AG04450 (cell line): ENCODE results near the gene MAML3. TPM values are rescaled to one million over a fixed set of nuclear protein-coding genes. Genes with fewer than 3 reads are reported as not detected.

Source experiments
- CTCF ChIA-PET: fragments of 300-600, 350-600 bp; formaldehyde crosslinking; extraction: SDS; loops from one replicate; lab custom pipeline; 2022; ENCODE audit warnings: antibody characterized with exemption, inconsistent platforms; lab: Charles Lee
- POLR2A ChIA-PET: fragments of 350-600 bp; formaldehyde crosslinking; extraction: SDS; loops from one replicate; lab custom pipeline; 2021; ENCODE audit warnings: antibody characterized with exemption, inconsistent platforms; lab: Yijun Ruan, JAX
- DNase-seq: peaks from one replicate; pipeline ENCODE4 v3.0.0-alpha.2; 2011; ENCODE audit warnings: low read depth, low spot score
- H3K27ac ChIP-seq: one replicate; pipeline ENCODE4 v1.5.1; 2012; ENCODE audit warnings: low read depth, low read length, control low read depth
- H3K27me3 ChIP-seq: one replicate; pipeline ENCODE4 v1.6.0; 2012; ENCODE audit warnings: low read length; ENCODE audit not compliant: control insufficient read depth, insufficient read depth
- H3K4me3 ChIP-seq: 2 replicates; pipeline ENCODE4 v1.5.1; 2011; ENCODE audit warnings: mild to moderate bottlenecking, low read depth, low read length, control low read depth
- H3K9me3 ChIP-seq: 2 replicates; pipeline ENCODE4 v1.5.1; 2012; ENCODE audit warnings: low read length; ENCODE audit not compliant: control insufficient read depth, insufficient read depth
- CTCF ChIP-seq: IDR thresholded peaks from 2 replicates; pipeline ENCODE4 v1.5.1; 2011; ENCODE audit warnings: low read depth, low read length, control low read depth, inconsistent platforms
- polyA plus RNA-seq: library from polyadenylated mRNA; depleted of rRNA; stranded (reverse); fragments of >200 nt; gene quantifications from 2 replicates; pipeline ENCODE4 v1.2.3, GENCODE V29; 2011

The MAML3 gene
- polyA plus RNA-seq, 1 experiment: 4.1 TPM

GRCh38 chr4:140049024-140049848 is 104.7 kb downstream of the MAML3 start:
- ChIA-PET POLR2A (interaction anchor here (0.6 to 1.2 kb wide), 3 partner anchors 17 to 135 kb away, joined by 3 read pairs; no protein-coding TSS in a partner anchor), CTCF (interaction anchor here (0.6 to 1.8 kb wide), 8 partner anchors 10 to 393 kb away, joined by 3 to 7 read pairs (median 4); no protein-coding TSS in a partner anchor)
- H3K27ac ChIP-seq: peak overlapping the region; percentile 65
- H3K27me3 ChIP-seq: no peaks in the 10 kb centered on the region
- H3K9me3 ChIP-seq: no peaks in the 10 kb centered on the region
- H3K4me3 ChIP-seq: peak overlapping the region; percentile 49
- DNase-seq: no peak
- TF ChIP-seq CTCF: no peak

- no peak for DNase-seq
- ChIA-PET CTCF (interaction anchor here (0.6 to 1.8 kb wide), 7 partner anchors 10 to 392 kb away, joined by 3 to 7 read pairs (median 4); no protein-coding TSS in a partner anchor), POLR2A (interaction anchor here (0.6 to 1.2 kb wide), 3 partner anchors 17 to 134 kb away, joined by 3 read pairs; no protein-coding TSS in a partner anchor)
- Histone ChIP-seq H3K27ac (peak overlapping the region; percentile 65), H3K27me3 (no peaks in the 10 kb centered on the region), H3K4me3 (peak overlapping the region; percentile 49), H3K9me3 (no peaks in the 10 kb centered on the region)
- TF ChIP-seq CTCF: no peak
These were observed 105.5 kb downstream of the MAML3 start for GRCh38 chr4:140048419-140048995.

- ChIA-PET POLR2A (no interaction called here), CTCF (no interaction called here)
- DNase-seq: no peak
- no peak for TF ChIP-seq CTCF
- no peaks in the 10 kb centered on the region for H3K9me3 ChIP-seq
- H3K27me3 ChIP-seq: no peaks in the 10 kb centered on the region
- no peak overlapping the region for H3K27ac ChIP-seq
- no peak overlapping the region for H3K4me3 ChIP-seq
These were observed 106.2 kb downstream of the MAML3 start for GRCh38 chr4:140047786-140048185.

- no peaks in the 10 kb centered on the region for H3K27me3 ChIP-seq
- no peak overlapping the region for H3K4me3 ChIP-seq
- no peak for DNase-seq
- POLR2A ChIA-PET: no interaction called here
- no peak overlapping the region for H3K27ac ChIP-seq
- no peak for TF ChIP-seq CTCF
- CTCF ChIA-PET: interaction anchor here (0.5 kb wide), 1 partner anchor 164 kb away, joined by 3 read pairs; no protein-coding TSS in a partner anchor
- no peaks in the 10 kb centered on the region for H3K9me3 ChIP-seq
These were observed 106.9 kb downstream of the MAML3 start for GRCh38 chr4:140047017-140047640.
